Measurements from ENCODE around the gene CRTAC1. TPM values are rescaled to one million over a fixed set of nuclear protein-coding genes. Genes with fewer than 3 reads are reported as not detected.

Gene CRTAC1
- total RNA-seq, 1 experiment from 2014 or later: 0.20 TPM

DNA sequence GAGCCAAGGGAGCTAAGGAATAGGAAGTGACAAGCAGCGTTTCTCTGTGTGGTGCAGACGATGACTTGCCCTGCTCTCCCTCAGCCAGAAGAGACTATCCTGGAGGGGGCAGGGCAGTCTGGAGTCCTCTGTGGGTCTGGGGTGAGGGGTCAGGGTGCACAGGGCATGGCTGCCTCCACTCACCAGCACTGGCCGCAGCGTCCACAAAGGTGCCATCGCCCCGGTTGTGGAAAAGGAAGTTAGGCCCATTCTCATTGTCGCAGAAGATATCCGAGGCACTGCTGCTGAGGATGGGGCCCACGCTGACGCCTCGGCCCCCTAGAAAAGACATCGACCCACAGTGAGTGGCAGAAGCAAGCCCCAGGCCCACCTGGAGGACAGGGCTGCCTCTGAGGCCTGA is 122.6 kb downstream of the CRTAC1 start:
- no peak for ATAC-seq
- no peak for DNase-seq (ENCODE audit: low read depth, low spot score)
- no peak overlapping the region for H3K9ac ChIP-seq (ENCODE audit: low read length)
- no peaks in the 10 kb centered on the region for H3K79me2 ChIP-seq (ENCODE audit: insufficient read depth, low read length)
- H4K20me1 ChIP-seq (ENCODE audit: insufficient read depth): no peaks in the 10 kb centered on the region
- H3K4me2 ChIP-seq (ENCODE audit: low read length): no peak overlapping the region
- TF ChIP-seq SRF (IDR thresholded peaks at IDR 0.05; ENCODE audit: low read depth) (no peak), RAD21 (IDR thresholded peaks at IDR 0.05; ENCODE audit: low read depth) (no peak), CBX3 (IDR thresholded peaks at IDR 0.05; ENCODE audit: low read depth) (no peak), SP1 (IDR thresholded peaks at IDR 0.05; ENCODE audit: low read depth) (no peak)
- TF ChIP-seq, protein P1, sequence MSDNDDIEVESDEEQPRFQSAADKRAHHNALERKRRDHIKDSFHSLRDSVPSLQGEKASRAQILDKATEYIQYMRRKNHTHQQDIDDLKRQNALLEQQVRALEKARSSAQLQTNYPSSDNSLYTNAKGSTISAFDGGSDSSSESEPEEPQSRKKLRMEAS (IDR thresholded peaks at IDR 0.05): no peak
- CTCF ChIA-PET: no interaction called here
- no peaks in the 10 kb centered on the region for H3K9me3 ChIP-seq (ENCODE audit: control insufficient read depth in 1 of 2, insufficient read depth in 1 of 2, low read depth in 1 of 2, low read length in 2 of 2)
- no peaks in the 10 kb centered on the region for H3K27me3 ChIP-seq (ENCODE audit: insufficient read depth, low read length)
- H3K9me2 ChIP-seq (ENCODE audit: insufficient read depth): no peaks in the 10 kb centered on the region
- no peaks in the 10 kb centered on the region for H3K36me3 ChIP-seq (ENCODE audit: control insufficient read depth in 1 of 2, insufficient read depth in 2 of 2, low read length in 2 of 2)
- H3K27ac ChIP-seq (ENCODE audit: low read depth, low read length): no peak overlapping the region
- RAD21 ChIA-PET (ENCODE audit: low non-redundant PET in 1 of 2, low total read pairs in 2 of 2, uncharacterized antibody in 2 of 2, unreplicated experiment in 2 of 2): no interaction called here
- H2AFZ ChIP-seq (ENCODE audit: low read depth, low read length, poor library complexity, severe bottlenecking): no peak overlapping the region
- POLR2A ChIA-PET: no interaction called here
- no TSS peak for BruUV-seq (replicated peaks)
- no peaks in the 10 kb centered on the region for H3K4me1 ChIP-seq (ENCODE audit: control insufficient read depth in 1 of 2, insufficient read depth in 2 of 2, low read length in 2 of 2)
- no peak overlapping the region for H3K4me3 ChIP-seq (replicated peaks in 1 of 2; ENCODE audit: low read depth in 1 of 2, low read length in 2 of 2)
- intact Hi-C loops (cut with micrococcal nuclease): no loop called here

DNA sequence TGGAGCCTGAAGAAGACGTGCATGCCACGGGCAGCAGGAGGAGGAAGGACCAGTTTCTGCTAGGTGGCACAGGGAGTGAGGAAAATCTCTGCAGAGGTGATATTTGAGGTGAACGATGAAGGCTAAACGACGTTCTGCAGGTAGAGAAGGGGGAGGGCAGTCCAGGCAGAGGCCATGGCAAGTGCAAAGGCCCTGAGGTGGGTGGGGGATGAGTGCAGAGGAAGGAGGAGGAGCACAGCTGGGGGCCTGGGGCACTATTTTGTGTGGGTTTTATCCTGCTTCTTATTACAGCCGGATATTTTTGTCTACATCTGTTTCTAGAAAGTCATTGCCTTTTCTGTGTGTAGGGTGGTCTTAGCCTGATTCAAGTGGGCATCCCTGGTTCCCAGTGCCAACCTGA is 123.2 kb downstream of the CRTAC1 start:
- Histone ChIP-seq H3K79me2 (ENCODE audit: insufficient read depth, low read length) (no peaks in the 10 kb centered on the region), H3K4me3 (replicated peaks in 1 of 2; ENCODE audit: low read depth in 1 of 2, low read length in 2 of 2) (no peak overlapping the region), H3K27ac (ENCODE audit: low read depth, low read length) (no peak overlapping the region), H3K4me1 (ENCODE audit: control insufficient read depth in 1 of 2, insufficient read depth in 2 of 2, low read length in 2 of 2) (no peaks in the 10 kb centered on the region), H3K27me3 (ENCODE audit: insufficient read depth, low read length) (no peaks in the 10 kb centered on the region), H2AFZ (ENCODE audit: low read depth, low read length, poor library complexity, severe bottlenecking) (no peak overlapping the region), H3K9me3 (ENCODE audit: control insufficient read depth in 1 of 2, insufficient read depth in 1 of 2, low read depth in 1 of 2, low read length in 2 of 2) (no peaks in the 10 kb centered on the region), H3K36me3 (ENCODE audit: control insufficient read depth in 1 of 2, insufficient read depth in 2 of 2, low read length in 2 of 2) (no peaks in the 10 kb centered on the region), H3K9me2 (ENCODE audit: insufficient read depth) (no peaks in the 10 kb centered on the region), H4K20me1 (ENCODE audit: insufficient read depth) (no peaks in the 10 kb centered on the region), H3K4me2 (ENCODE audit: low read length) (no peak overlapping the region), H3K9ac (ENCODE audit: low read length) (no peak overlapping the region)
- RAD21 ChIA-PET (ENCODE audit: low non-redundant PET in 1 of 2, low total read pairs in 2 of 2, uncharacterized antibody in 2 of 2, unreplicated experiment in 2 of 2): no interaction called here
- CTCF ChIA-PET: no interaction called here
- no peak for DNase-seq (ENCODE audit: low read depth, low spot score)
- no peak for ATAC-seq
- no TSS peak for BruUV-seq (replicated peaks)
- no peak for TF ChIP-seq ZNF274 (IDR thresholded peaks at IDR 0.05; ENCODE audit: low read depth, low read length)
- TF ChIP-seq, protein P2, sequence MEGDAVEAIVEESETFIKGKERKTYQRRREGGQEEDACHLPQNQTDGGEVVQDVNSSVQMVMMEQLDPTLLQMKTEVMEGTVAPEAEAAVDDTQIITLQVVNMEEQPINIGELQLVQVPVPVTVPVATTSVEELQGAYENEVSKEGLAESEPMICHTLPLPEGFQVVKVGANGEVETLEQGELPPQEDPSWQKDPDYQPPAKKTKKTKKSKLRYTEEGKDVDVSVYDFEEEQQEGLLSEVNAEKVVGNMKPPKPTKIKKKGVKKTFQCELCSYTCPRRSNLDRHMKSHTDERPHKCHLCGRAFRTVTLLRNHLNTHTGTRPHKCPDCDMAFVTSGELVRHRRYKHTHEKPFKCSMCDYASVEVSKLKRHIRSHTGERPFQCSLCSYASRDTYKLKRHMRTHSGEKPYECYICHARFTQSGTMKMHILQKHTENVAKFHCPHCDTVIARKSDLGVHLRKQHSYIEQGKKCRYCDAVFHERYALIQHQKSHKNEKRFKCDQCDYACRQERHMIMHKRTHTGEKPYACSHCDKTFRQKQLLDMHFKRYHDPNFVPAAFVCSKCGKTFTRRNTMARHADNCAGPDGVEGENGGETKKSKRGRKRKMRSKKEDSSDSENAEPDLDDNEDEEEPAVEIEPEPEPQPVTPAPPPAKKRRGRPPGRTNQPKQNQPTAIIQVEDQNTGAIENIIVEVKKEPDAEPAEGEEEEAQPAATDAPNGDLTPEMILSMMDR (IDR thresholded peaks at IDR 0.05 in 2 of 3, conservative IDR thresholded peaks at IDR 0.05 in 1 of 3; ENCODE audit: borderline replicate concordance in 1 of 3, insufficient read depth in 1 of 3, low read depth in 2 of 3, low read length in 2 of 3): no peak
- TF ChIP-seq CEBPB (IDR thresholded peaks at IDR 0.05; ENCODE audit: low read depth): no peak
- POLR2A ChIA-PET: no interaction called here
- intact Hi-C loops (cut with micrococcal nuclease): no loop called here

Measured in HCT116 (cell line).